Cortex of kidney (tissue), 1 donor: ENCODE data around the gene IQCF5.
"Not testable (repeated sequence)": the region's sequence is repeated elsewhere in the genome, so short reads cannot be mapped to it uniquely, and the experiment has no call there.

ENCODE experiments used
- DNase-seq: peaks from one replicate; lab custom pipeline; 2025; lab: John Stamatoyannopoulos, UW

The IQCF5 gene

GRCh38 chr3:51868896-51869295 lies 6.5 kb downstream of the IQCF5 start:
- DNase-seq, result not testable (repeated sequence)

GRCh38 chr3:51862886-51863285 lies 12.5 kb downstream of the IQCF5 start:
- DNase-seq, result no peak

GRCh38 chr3:51860703-51861665 lies 14.4 kb downstream of the IQCF5 start, which contains the start of gene IQCF2:
Gene IQCF2, plus strand, starts transcription at chr3:51861615. Its CDS starts 52 bp downstream, at chr3:51861667.
- no peak for DNase-seq

- DNase-seq, result not testable (repeated sequence)
Measured at GRCh38 chr3:51855411-51855810, 20.0 kb downstream of the IQCF5 start.

- no peak for DNase-seq
Measured at GRCh38 chr3:51845129-51845528, 30.3 kb downstream of the IQCF5 start.

GRCh38 chr3:51836606-51837005 lies 38.8 kb downstream of the IQCF5 start:
- no peak for DNase-seq

GRCh38 chr3:51830836-51831385 lies 44.5 kb downstream of the IQCF5 start:
- no peak for DNase-seq

- DNase-seq, result no peak
Measured at GRCh38 chr3:51830345-51830744, 45.1 kb downstream of the IQCF5 start.

GRCh38 chr3:51828297-51828696 lies 47.1 kb downstream of the IQCF5 start:
- no peak for DNase-seq
